HG03175 (cell line): Measurements from ENCODE around the gene NOS2.
"Not testable (repeated sequence)": the region's sequence is repeated elsewhere in the genome, so short reads cannot be mapped to it uniquely, and the experiment has no call there.

Source experiments
- ATAC-seq: cut with Tn5 transposase; IDR thresholded peaks from one replicate; pipeline ENCODE4 v1.9.1; 2021; ENCODE audit warnings: mild to moderate bottlenecking, moderate library complexity; ENCODE audit not compliant: unreplicated experiment

NOS2 gene

DNA sequence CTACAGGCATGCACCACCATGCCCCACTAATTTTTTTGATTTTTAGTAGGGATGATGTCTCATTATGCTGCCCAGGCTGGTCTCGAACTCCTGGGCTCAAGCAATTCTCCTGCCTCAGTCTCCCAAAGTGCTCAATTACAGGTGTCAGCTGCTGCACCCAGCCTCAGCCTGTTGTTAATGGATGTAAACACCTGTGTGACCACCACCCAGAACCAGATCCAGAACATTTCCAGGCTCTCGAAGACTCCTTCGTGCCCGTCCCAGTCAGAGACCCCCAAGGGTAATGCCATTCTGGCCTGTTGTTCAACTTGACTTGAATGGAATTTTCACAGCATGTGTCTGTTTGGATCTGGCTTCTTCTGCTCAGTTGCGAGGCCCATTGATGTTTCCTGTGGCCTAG, 59.8 kb downstream of the NOS2 start:
- not testable (repeated sequence) for ATAC-seq

DNA sequence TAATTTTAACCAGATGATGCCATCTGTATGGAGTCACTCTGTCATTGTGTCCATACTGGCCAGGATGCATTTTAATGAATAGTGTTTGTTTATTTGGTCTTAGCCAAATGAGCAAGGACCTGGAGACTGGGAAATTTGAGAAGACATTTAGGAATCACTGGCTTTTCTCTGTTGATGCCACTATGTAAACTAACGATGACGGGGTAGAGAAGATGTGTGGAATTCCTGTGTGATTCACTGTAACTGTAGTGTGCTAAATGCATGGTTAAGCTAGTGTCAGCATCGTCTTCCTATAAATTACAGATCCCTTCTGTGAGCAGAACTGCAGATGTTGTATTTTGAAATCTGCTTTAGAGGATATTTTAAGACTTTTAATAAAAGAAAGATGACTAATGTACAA, 66.6 kb downstream of the NOS2 start:
- no peak for ATAC-seq

DNA sequence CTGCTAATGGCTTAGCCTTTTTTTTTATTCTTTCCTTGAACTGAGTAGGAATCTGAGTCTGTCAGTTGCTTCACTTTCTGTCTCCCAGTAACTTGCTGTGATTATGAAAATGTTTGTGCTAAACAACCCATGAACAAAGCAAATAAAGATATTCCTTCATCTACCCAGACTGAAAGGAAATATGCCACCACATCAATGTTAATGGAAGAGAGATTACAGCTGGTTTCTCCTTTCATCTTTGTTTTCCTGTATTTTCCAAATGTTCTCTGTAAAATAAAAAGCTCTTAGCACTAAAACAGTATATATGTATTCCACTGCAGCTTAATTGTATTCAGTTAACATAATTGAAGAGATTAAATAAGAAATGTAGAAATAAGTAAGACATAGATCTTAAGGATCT, 67.6 kb downstream of the NOS2 start:
- ATAC-seq, result not testable (repeated sequence)

DNA sequence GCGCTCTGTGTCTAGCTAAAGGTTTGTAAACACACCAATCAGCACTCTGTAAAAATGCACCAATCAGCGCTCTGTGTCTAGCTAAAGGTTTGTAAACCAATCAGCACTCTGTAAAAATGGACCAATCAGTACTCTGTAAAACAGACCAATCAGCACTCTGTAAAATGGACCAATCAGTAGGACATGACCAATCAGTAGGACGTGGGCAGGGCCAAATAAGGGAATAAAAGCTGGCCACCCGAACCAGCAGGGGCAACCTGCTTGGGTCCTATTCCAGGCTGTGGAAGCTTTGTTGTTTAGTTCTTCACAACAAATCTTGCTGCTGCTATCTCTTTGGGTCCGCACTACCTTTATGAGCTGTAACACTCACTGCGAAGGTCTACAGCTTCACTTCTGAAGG, 74.3 kb downstream of the NOS2 start:
- ATAC-seq, result not testable (repeated sequence)

DNA sequence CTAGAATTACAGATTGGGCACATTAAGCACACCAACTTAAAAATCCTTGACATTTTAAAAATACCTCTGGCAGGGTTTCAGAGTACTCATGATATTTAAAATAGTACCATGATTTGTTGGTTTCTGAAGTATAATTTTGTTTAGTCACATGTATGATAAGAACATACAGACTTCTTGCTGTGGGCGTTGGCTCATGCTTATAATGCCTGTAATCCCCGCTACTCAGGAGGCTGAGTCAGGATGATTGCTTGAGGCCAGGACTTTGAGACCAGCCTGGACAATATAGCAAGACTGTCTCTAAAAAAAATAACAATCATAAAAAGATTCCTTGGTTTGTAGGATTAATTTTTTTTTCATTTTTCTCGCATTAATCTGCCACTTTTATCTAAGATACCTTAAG, 78.5 kb downstream of the NOS2 start:
- ATAC-seq, result no peak
